Neuronal stem cell (in vitro differentiated cells): Measurements from ENCODE around the gene N4BP2L2.

Experiments
- DNase-seq: peaks from one replicate; pipeline ENCODE4 v3.0.0-alpha.2; 2013; ENCODE audit warnings: low spot score
- H2AFZ ChIP-seq: one replicate; pipeline ENCODE4 v1.6.1; 2013; ENCODE audit warnings: mild to moderate bottlenecking, low read length, inconsistent platforms
- H2AK5ac ChIP-seq: 2 replicates; pipeline ENCODE4 v1.6.1; 2013; ENCODE audit warnings: low read depth, mild to moderate bottlenecking, inconsistent platforms, low read length, moderate library complexity, mixed read lengths
- H2BK120ac ChIP-seq: 2 replicates; pipeline ENCODE4 v1.6.1; 2013; ENCODE audit warnings: low read depth, mild to moderate bottlenecking, inconsistent platforms, low read length, moderate library complexity, mixed read lengths
- H2BK12ac ChIP-seq: one replicate; pipeline ENCODE4 v1.6.1; 2013; ENCODE audit warnings: low read length, inconsistent platforms
- H2BK15ac ChIP-seq: 2 replicates; pipeline ENCODE4 v1.6.1; 2013; ENCODE audit warnings: mild to moderate bottlenecking, low read length, inconsistent platforms, mixed read lengths
- H2BK5ac ChIP-seq: one replicate; pipeline ENCODE4 v1.6.1; 2013; ENCODE audit warnings: inconsistent platforms, mild to moderate bottlenecking, low read length, moderate library complexity
- H3K14ac ChIP-seq: one replicate; pipeline ENCODE4 v1.6.1; 2013; ENCODE audit warnings: low read length, inconsistent platforms
- H3K18ac ChIP-seq: 2 replicates; pipeline ENCODE4 v1.6.1; 2013; ENCODE audit warnings: low read length, inconsistent platforms
- H3K23ac ChIP-seq: 2 replicates; pipeline ENCODE4 v1.6.1; 2013; ENCODE audit warnings: low read depth, mild to moderate bottlenecking, mixed read lengths, low read length, inconsistent platforms; ENCODE audit not compliant: poor library complexity
- H3K27ac ChIP-seq: replicated peaks from 3 replicates; pipeline ENCODE4 v1.5.1; 2013; ENCODE audit warnings: low read length, inconsistent platforms
- H3K27me3 ChIP-seq, 3 experiments: 2 replicates each; pipeline ENCODE4 v1.6.1; 2013; ENCODE audit warnings: low read length in 3 of 3, mild to moderate bottlenecking in 2 of 3, inconsistent platforms in 1 of 3, low read depth in 1 of 3, mixed read lengths in 1 of 3, moderate library complexity in 1 of 3; ENCODE audit not compliant: control insufficient read depth in 3 of 3, insufficient read depth in 3 of 3
- H3K36me3 ChIP-seq, 2 donors: replicated peaks in 1 of 2; 2 replicates each; pipeline ENCODE4 v1.6.1; 2013; ENCODE audit warnings: low read length in 2 of 2; ENCODE audit not compliant: control insufficient read depth in 2 of 2, insufficient read depth in 2 of 2
- H3K4ac ChIP-seq: 2 replicates; pipeline ENCODE4 v1.6.1; 2013; ENCODE audit warnings: inconsistent platforms, mild to moderate bottlenecking, low read length, moderate library complexity
- H3K4me1 ChIP-seq, 2 donors: 1 replicate in 1 of 2; 2 replicates in 1 of 2; pipeline ENCODE4 v1.6.1; 2013; ENCODE audit warnings: low read length in 2 of 2, low read depth in 1 of 2; ENCODE audit not compliant: control insufficient read depth in 2 of 2, insufficient read depth in 1 of 2
- H3K4me2 ChIP-seq: one replicate; pipeline ENCODE4 v1.6.1; 2013; ENCODE audit warnings: mild to moderate bottlenecking, low read length, inconsistent platforms; ENCODE audit not compliant: insufficient read depth, poor library complexity, severe bottlenecking
- H3K4me3 ChIP-seq, 2 donors: 2 replicates each; pipeline ENCODE4 v1.5.1; 2013; ENCODE audit warnings: low read length in 2 of 2, mild to moderate bottlenecking in 2 of 2, inconsistent platforms in 1 of 2, moderate library complexity in 1 of 2
- H3K79me1 ChIP-seq: one replicate; pipeline ENCODE4 v1.6.1; 2013; ENCODE audit warnings: low read depth, mild to moderate bottlenecking, inconsistent platforms, low read length, moderate library complexity
- H3K9ac ChIP-seq: one replicate; pipeline ENCODE4 v1.6.1; 2013; ENCODE audit warnings: mild to moderate bottlenecking, low read depth, low read length, inconsistent platforms; ENCODE audit not compliant: poor library complexity
- H3K9me3 ChIP-seq, 2 donors: replicated peaks in 1 of 2; 2 replicates each; pipeline versions ENCODE3 to v1.6.1; 2013; ENCODE audit warnings: low read length in 2 of 2, mild to moderate bottlenecking in 2 of 2, inconsistent platforms in 1 of 2, low read depth in 1 of 2, mixed read lengths in 1 of 2, moderate library complexity in 1 of 2; ENCODE audit not compliant: control insufficient read depth in 2 of 2, insufficient read depth in 1 of 2
- H4K8ac ChIP-seq: one replicate; pipeline ENCODE4 v1.6.1; 2013; ENCODE audit warnings: low read depth, mild to moderate bottlenecking, inconsistent platforms, low read length, moderate library complexity
- H4K91ac ChIP-seq: one replicate; pipeline ENCODE4 v1.6.1; 2013; ENCODE audit warnings: low read length, low read depth, mild to moderate bottlenecking, inconsistent platforms; ENCODE audit not compliant: poor library complexity
- WGBS, 2 donors: extraction: QIAGEN DNeasy Blood & Tissue Kit; methylation state at CpG; one replicate each; pipeline ENCODE4 v1.1.7; 2013; ENCODE audit warnings: missing lambda C conversion rate in 2 of 2, mixed read lengths in 1 of 2; ENCODE audit not compliant: insufficient read length in 2 of 2, insufficient replicate concordance in 1 of 2; ENCODE audit errors: extremely low coverage in 2 of 2; 5-methylcytosine and 5-hydroxymethylcytosine counted together

N4BP2L2 gene

DNA sequence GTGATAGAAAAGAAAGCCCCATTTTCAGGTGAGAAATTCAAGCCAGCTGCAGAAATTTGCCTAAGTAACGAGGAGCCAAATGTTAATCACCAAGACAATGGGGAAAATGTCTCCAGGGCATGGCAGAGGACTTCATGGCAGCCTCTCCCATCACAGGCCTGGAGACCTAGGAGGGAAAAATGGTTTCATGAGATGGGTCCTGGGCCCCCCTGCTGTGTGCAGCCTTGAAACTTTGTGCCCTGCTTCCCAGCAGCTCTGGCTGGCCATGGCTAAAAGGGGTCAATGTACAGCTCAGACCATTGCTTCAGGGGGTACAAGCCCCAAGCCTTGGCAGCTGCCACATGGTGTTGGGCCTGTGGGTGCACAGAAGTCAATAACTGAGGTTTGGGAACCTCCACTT lies 120.6 kb downstream of the N4BP2L2 start:
- H3K4ac ChIP-seq = no peak overlapping the region
- no peak overlapping the region for H3K27ac ChIP-seq
- no peak overlapping the region for H2AFZ ChIP-seq
- H3K9ac ChIP-seq = no peak overlapping the region
- H3K79me1 ChIP-seq = no peaks in the 10 kb centered on the region
- no peaks in the 10 kb centered on the region for H3K36me3 ChIP-seq
- DNase-seq = no peak
- no CpG with 5 or more reads among the region's 1 CpG for WGBS, 2 donors
- no peak overlapping the region for H4K8ac ChIP-seq
- H3K4me1 ChIP-seq = no peaks in the 10 kb centered on the region
- H3K4me3 ChIP-seq = no peak overlapping the region
- H2AK5ac ChIP-seq = no peak overlapping the region
- H3K9me3 ChIP-seq = peaks cover 0 to 3% of the 10 kb centered on the region in 2 donors
- H4K91ac ChIP-seq = no peak overlapping the region
- H3K4me2 ChIP-seq = no peak overlapping the region
- H3K23ac ChIP-seq = no peak overlapping the region
- H2BK12ac ChIP-seq = no peak overlapping the region
- no peak overlapping the region for H3K18ac ChIP-seq
- no peak overlapping the region for H3K14ac ChIP-seq
- H2BK120ac ChIP-seq = no peak overlapping the region
- no peak overlapping the region for H2BK5ac ChIP-seq
- H2BK15ac ChIP-seq = no peak overlapping the region
- no peaks in the 10 kb centered on the region for H3K27me3 ChIP-seq

DNA sequence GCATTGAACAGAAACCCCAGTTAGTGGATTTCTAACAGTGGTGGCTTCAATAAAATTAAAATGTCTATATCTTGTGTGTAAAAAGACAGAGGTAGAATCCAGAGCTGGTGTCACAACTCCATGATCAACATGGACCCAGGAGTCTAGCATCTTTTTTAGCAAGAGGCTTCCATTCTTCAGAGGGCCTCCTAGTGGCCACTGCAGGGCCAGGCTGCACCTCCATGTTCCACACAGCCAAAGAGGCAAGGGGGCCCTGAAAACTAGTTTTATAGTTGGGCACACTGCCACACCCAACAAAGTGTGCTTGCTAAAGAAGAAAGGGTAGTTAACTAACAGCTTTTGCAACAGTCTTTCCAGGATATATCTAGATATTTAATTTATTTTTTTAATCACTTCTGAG lies 123.6 kb downstream of the N4BP2L2 start:
- H3K4me3 ChIP-seq = no peak overlapping the region
- H2BK15ac ChIP-seq = no peak overlapping the region
- no peaks in the 10 kb centered on the region for H3K36me3 ChIP-seq
- H3K18ac ChIP-seq = no peak overlapping the region
- no peak for DNase-seq
- H2BK120ac ChIP-seq = no peak overlapping the region
- peaks cover 0 to 3% of the 10 kb centered on the region in 2 donors for H3K9me3 ChIP-seq
- no peak overlapping the region for H4K91ac ChIP-seq
- H2AFZ ChIP-seq = no peak overlapping the region
- no peak overlapping the region for H3K14ac ChIP-seq
- H4K8ac ChIP-seq = no peak overlapping the region
- no peaks in the 10 kb centered on the region for H3K27me3 ChIP-seq
- H3K27ac ChIP-seq = no peak overlapping the region
- no peak overlapping the region for H2BK12ac ChIP-seq
- H3K79me1 ChIP-seq = no peaks in the 10 kb centered on the region
- H2AK5ac ChIP-seq = no peak overlapping the region
- no peak overlapping the region for H2BK5ac ChIP-seq
- no peak overlapping the region for H3K23ac ChIP-seq
- peaks cover 0 to 2% of the 10 kb centered on the region in 2 donors for H3K4me1 ChIP-seq
- H3K9ac ChIP-seq = no peak overlapping the region
- H3K4ac ChIP-seq = no peak overlapping the region
- H3K4me2 ChIP-seq = no peak overlapping the region

DNA sequence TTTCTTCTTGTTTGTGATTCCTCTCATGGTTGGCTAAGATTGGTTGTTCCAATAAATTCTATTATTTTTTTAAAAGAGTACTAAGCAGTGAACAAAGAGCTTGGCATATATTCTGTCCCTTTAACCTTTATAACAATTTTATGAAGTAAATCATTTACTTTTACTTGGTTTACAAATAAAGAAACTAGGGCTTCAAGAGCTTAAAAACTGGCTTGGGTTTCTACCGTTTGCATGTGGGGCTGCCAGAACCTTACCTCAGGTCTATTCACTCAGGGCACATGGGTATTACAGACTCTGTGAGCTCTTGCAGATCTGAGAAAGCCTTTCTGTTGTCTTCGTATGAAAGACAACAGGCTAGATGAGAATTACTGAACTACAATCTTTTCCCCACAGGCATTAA lies 124.0 kb downstream of the N4BP2L2 start:
- Histone ChIP-seq H2BK5ac (no peak overlapping the region), H3K23ac (no peak overlapping the region), H4K91ac (no peak overlapping the region), H2AFZ (no peak overlapping the region), H3K4me2 (no peak overlapping the region), H3K4ac (no peak overlapping the region), H4K8ac (no peak overlapping the region), H3K79me1 (no peaks in the 10 kb centered on the region), H3K27me3 (no peaks in the 10 kb centered on the region), H3K4me1 (peaks cover 0 to 2% of the 10 kb centered on the region in 2 donors), H3K27ac (no peak overlapping the region), H2BK15ac (no peak overlapping the region), H3K9ac (no peak overlapping the region), H3K18ac (no peak overlapping the region), H3K36me3 (no peaks in the 10 kb centered on the region), H3K14ac (no peak overlapping the region), H3K9me3 (no peaks in the 10 kb centered on the region), H2BK12ac (no peak overlapping the region), H2BK120ac (no peak overlapping the region), H3K4me3 (no peak overlapping the region), H2AK5ac (no peak overlapping the region)
- no CpG with 5 or more reads among the region's 2 CpGs for WGBS, 2 donors
- DNase-seq = no peak

DNA sequence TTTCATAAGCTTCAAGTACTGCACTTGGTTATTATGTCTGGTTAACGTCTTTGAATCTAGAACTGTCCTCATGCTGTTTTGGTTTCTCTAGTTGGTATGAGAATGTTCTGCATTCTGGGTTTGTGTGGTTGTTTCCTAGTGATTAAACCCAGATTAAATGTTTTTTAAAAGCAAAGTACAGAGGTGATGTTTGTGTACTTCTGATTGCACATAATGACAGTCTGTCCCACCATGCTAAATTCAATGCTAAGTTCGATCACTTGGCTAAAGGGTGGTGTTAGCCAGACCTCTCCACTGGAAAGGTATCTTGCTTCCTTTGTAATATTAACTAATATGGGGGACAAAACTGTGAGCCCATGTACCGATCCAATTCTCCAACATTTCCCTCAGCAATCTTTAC lies 125.3 kb downstream of the N4BP2L2 start:
- Histone ChIP-seq H2BK120ac (no peak overlapping the region), H3K9me3 (no peaks in the 10 kb centered on the region), H4K8ac (no peak overlapping the region), H3K4ac (no peak overlapping the region), H3K23ac (no peak overlapping the region), H4K91ac (no peak overlapping the region), H3K14ac (no peak overlapping the region), H2AK5ac (no peak overlapping the region), H3K4me1 (peaks cover 0 to 3% of the 10 kb centered on the region in 2 donors), H3K27ac (no peak overlapping the region), H3K36me3 (no peaks in the 10 kb centered on the region), H3K4me3 (no peak overlapping the region), H2AFZ (no peak overlapping the region), H2BK12ac (no peak overlapping the region), H3K18ac (no peak overlapping the region), H2BK5ac (no peak overlapping the region), H3K79me1 (no peaks in the 10 kb centered on the region), H3K27me3 (no peaks in the 10 kb centered on the region), H3K9ac (no peak overlapping the region), H2BK15ac (no peak overlapping the region), H3K4me2 (no peak overlapping the region)
- no peak for DNase-seq
- no CpG with 5 or more reads among the region's 3 CpGs for WGBS, 2 donors
